K562 (cell line): ENCODE results near the gene ZNF692. TPM values are rescaled to one million over a fixed set of nuclear protein-coding genes. Genes with fewer than 3 reads are reported as not detected.

ENCODE experiments used
- ATAC-seq: fragments of 200-7000 bp; cut with Tn5 transposase; 3 replicates; pipeline ENCODE4 v1.9.1; 2020; ENCODE audit warnings: moderate library complexity
- BruUV-seq: library from RNA; stranded (reverse); fragments of 400-500 nt; replicated peaks from 2 replicates; lab custom pipeline; 2021; lab: Mats Ljungman, UMichigan
- CTCF ChIA-PET: fragments of 300-600 bp; formaldehyde crosslinking; extraction: SDS; loops from one replicate; lab custom pipeline; 2021; ENCODE audit warnings: low intra/inter-chr PET ratio; lab: Yijun Ruan, JAX
- POLR2A ChIA-PET: fragments of 300-600, 350-650 bp; sonication (Branson Sonifier 250); formaldehyde crosslinking; extraction: SDS; loops from one replicate; lab custom pipeline; 2021; ENCODE audit warnings: antibody characterized with exemption, inconsistent platforms; lab: Yijun Ruan, JAX
- DNase-seq, 4 experiments: peaks; one replicate each; pipeline versions ENCODE4 v3.0.0 to v3.0.0-alpha.2; 2011 to 2018; ENCODE audit warnings: low spot score in 3 of 4, mixed read lengths in 3 of 4; ENCODE audit errors: extremely low read depth in 1 of 4
- FAIRE-seq: peaks from 2 replicates; lab custom pipeline; 2011; peaks lifted over from hg19 to GRCh38; lab: Jason Lieb, UNC
- H2AFZ ChIP-seq: 2 replicates; pipeline ENCODE4 v1.6.0; 2011; ENCODE audit warnings: low read depth, low read length, control low read depth, inconsistent platforms
- H3K27ac ChIP-seq: fragments of 200-600 bp; 3 replicates; pipeline ENCODE4 v1.8.0; 2011; ENCODE audit warnings: low read depth, mild to moderate bottlenecking, control low read depth, inconsistent platforms, low read length, moderate library complexity, mixed read lengths; ENCODE audit errors: extremely low read depth
- H3K27me3 ChIP-seq, 2 experiments: fragments of 300-600 bp in 1 of 2; 2 replicates in 1 of 2; 3 replicates in 1 of 2; pipeline versions ENCODE4 v1.6.0 to v1.8.0; 2011; ENCODE audit warnings: inconsistent platforms in 2 of 2, low read length in 2 of 2, mild to moderate bottlenecking in 1 of 2, mixed read lengths in 1 of 2, moderate library complexity in 1 of 2; ENCODE audit not compliant: control insufficient read depth in 2 of 2, insufficient read depth in 2 of 2
- H3K36me3 ChIP-seq: fragments of 300-600 bp; 3 replicates; pipeline ENCODE4 v1.8.0; 2011; ENCODE audit warnings: mild to moderate bottlenecking, low read length, inconsistent platforms; ENCODE audit not compliant: control insufficient read depth, insufficient read depth
- H3K4me1 ChIP-seq, 2 experiments: fragments of 200-600 bp in 1 of 2; replicated peaks in 1 of 2; 2 replicates in 1 of 2; 3 replicates in 1 of 2; pipeline versions ENCODE4 v1.5.1 to v1.8.0; 2011; ENCODE audit warnings: inconsistent platforms in 2 of 2, low read length in 2 of 2, mild to moderate bottlenecking in 1 of 2, mixed read lengths in 1 of 2, moderate library complexity in 1 of 2; ENCODE audit not compliant: control insufficient read depth in 2 of 2, insufficient read depth in 2 of 2
- H3K4me2 ChIP-seq: 2 replicates; pipeline ENCODE4 v1.6.1; 2011; ENCODE audit warnings: low read length, control low read depth, inconsistent platforms, mixed read lengths; ENCODE audit not compliant: insufficient read depth
- H3K4me3 ChIP-seq: fragments of 200-600 bp; sonication (generic), shearing (Covaris generic); 2 replicates; pipeline ENCODE4 v1.5.1; 2016; ENCODE audit warnings: control low read depth, inconsistent platforms
- H3K79me2 ChIP-seq: fragments of 200-600 bp; 3 replicates; pipeline ENCODE4 v1.8.0; 2011; ENCODE audit warnings: low read length, inconsistent platforms; ENCODE audit not compliant: control insufficient read depth, insufficient read depth
- H3K9ac ChIP-seq, 2 experiments: 2 replicates each; pipeline versions ENCODE4 v1.6.0 to v1.6.1; 2011; ENCODE audit warnings: low read depth in 2 of 2, low read length in 2 of 2, control low read depth in 1 of 2, inconsistent platforms in 1 of 2, mild to moderate bottlenecking in 1 of 2, mixed read lengths in 1 of 2; ENCODE audit not compliant: insufficient read depth in 1 of 2
- H3K9me1 ChIP-seq: one replicate; pipeline ENCODE4 v1.6.0; 2011; ENCODE audit warnings: inconsistent platforms, mild to moderate bottlenecking, low read length, moderate library complexity; ENCODE audit not compliant: control insufficient read depth, insufficient read depth
- H3K9me3 ChIP-seq: replicated peaks from 2 replicates; pipeline ENCODE4 v1.5.1; 2011; ENCODE audit warnings: low read depth, low read length, inconsistent platforms; ENCODE audit not compliant: control insufficient read depth, insufficient read depth
- H4K20me1 ChIP-seq: replicated peaks from 2 replicates; pipeline ENCODE4 v1.6.1; 2011; ENCODE audit warnings: low read length, inconsistent platforms, mixed read lengths; ENCODE audit not compliant: control insufficient read depth, insufficient read depth
- ARID1B ChIP-seq: fragments of 450-650 bp; IDR thresholded peaks from 2 replicates; pipeline ENCODE4 v1.6.1; 2016; ENCODE audit warnings: antibody characterized with exemption, mild to moderate bottlenecking, inconsistent platforms
- CHD1 ChIP-seq: fragments of 200-600 bp; sonication (generic); IDR thresholded peaks from one replicate; pipeline ENCODE4 v1.6.1; 2012; ENCODE audit warnings: mild to moderate bottlenecking, moderate library complexity, low read length, inconsistent platforms
- HMG20B ChIP-seq: fragments of 250-450 bp; sonication (Bioruptor Pico); IDR thresholded peaks from 2 replicates; pipeline ENCODE4 v1.5.0; 2021; ENCODE audit warnings: mild to moderate bottlenecking
- JUND ChIP-seq, 2 experiments: IDR thresholded peaks; 2 replicates in 1 of 2; 3 replicates in 1 of 2; pipeline ENCODE4 v1.6.1; 2011; ENCODE audit warnings: borderline replicate concordance in 2 of 2, low read depth in 2 of 2, low read length in 2 of 2, improper control_type of control experiment in 1 of 2, missing biosample characterization in 1 of 2, missing genetic modification characterization in 1 of 2, missing genetic modification reagents in 1 of 2
- MCM2 ChIP-seq: fragments of 450-650 bp; IDR thresholded peaks from 2 replicates; pipeline ENCODE4 v1.6.1; 2017; ENCODE audit warnings: low read depth, mild to moderate bottlenecking
- MEIS2 ChIP-seq: fragments of 450-650 bp; IDR thresholded peaks from 2 replicates; pipeline ENCODE4 v1.6.1; 2014; ENCODE audit warnings: mild to moderate bottlenecking; ENCODE audit not compliant: partially characterized antibody
- NFYB ChIP-seq: IDR thresholded peaks from 2 replicates; pipeline ENCODE4 v1.6.1; 2011; ENCODE audit warnings: mild to moderate bottlenecking, moderate library complexity; ENCODE audit not compliant: insufficient read length; ENCODE audit errors: extremely low read depth
- NR2F6 ChIP-seq: fragments of 450-650 bp; formaldehyde crosslinking; IDR thresholded peaks from 2 replicates; pipeline ENCODE4 v1.4.0; 2020; ENCODE audit warnings: mild to moderate bottlenecking
- PKNOX1 ChIP-seq: fragments of 450-650 bp; IDR thresholded peaks from 2 replicates; pipeline ENCODE4 v1.6.1; 2016
- PPARD ChIP-seq: fragments of 250-450 bp; sonication (Bioruptor Pico); IDR thresholded peaks from 2 replicates; pipeline ENCODE4 v1.8.0; 2022; ENCODE audit warnings: inconsistent platforms, mild to moderate bottlenecking, moderate library complexity
- SMARCA4 ChIP-seq: fragments of 450-650 bp; IDR thresholded peaks from 2 replicates; pipeline ENCODE4 v1.6.1; 2016
- SMARCE1 ChIP-seq: fragments of 450-650 bp; IDR thresholded peaks from 2 replicates; pipeline ENCODE4 v1.7.1; 2016; ENCODE audit warnings: mild to moderate bottlenecking
- SOX6 ChIP-seq: fragments of 450-650 bp; IDR thresholded peaks from 2 replicates; pipeline ENCODE4 v1.6.1; 2014; ENCODE audit warnings: mild to moderate bottlenecking
- SPI1 ChIP-seq: IDR thresholded peaks from 2 replicates; pipeline ENCODE4 v1.6.1; 2011; ENCODE audit warnings: low read depth, low read length, control low read depth, borderline replicate concordance
- TAF15 ChIP-seq: fragments of 200-400 bp; formaldehyde crosslinking; IDR thresholded peaks from 2 replicates; pipeline ENCODE4 v1.6.1; 2017; ENCODE audit warnings: mild to moderate bottlenecking, low read depth, low read length, moderate library complexity
- TAL1 ChIP-seq: fragments of 450-650 bp; IDR thresholded peaks from 2 replicates; pipeline ENCODE4 v1.6.1; 2016; ENCODE audit warnings: mild to moderate bottlenecking
- TCF3 ChIP-seq: sonication (generic); formaldehyde crosslinking; IDR thresholded peaks from 2 replicates; pipeline ENCODE4 v1.4.0; 2020; ENCODE audit warnings: mild to moderate bottlenecking, missing genetic modification reagents
- TEAD4 ChIP-seq, 2 experiments: sonication (generic) in 1 of 2; formaldehyde crosslinking in 1 of 2; IDR thresholded peaks; 2 replicates each; pipeline versions ENCODE4 v1.6.1 to v1.8.0; 2012 to 2022; ENCODE audit warnings: borderline replicate concordance in 1 of 2, inconsistent platforms in 1 of 2, low read length in 1 of 2, mild to moderate bottlenecking in 1 of 2, missing genetic modification reagents in 1 of 2
- YBX1 ChIP-seq: fragments of 450-650 bp; IDR thresholded peaks from 2 replicates; pipeline ENCODE4 v1.7.1; 2016; ENCODE audit warnings: mild to moderate bottlenecking
- ZKSCAN8 ChIP-seq: fragments of 200-800 bp; sonication (Bioruptor generic); IDR thresholded peaks from 2 replicates; pipeline ENCODE4 v1.6.1; 2016; ENCODE audit warnings: missing genetic modification characterization, missing compliant biosample characterization
- WGBS: fragments of 100-300 bp; shearing (Covaris generic); methylation state at CpG from one replicate; pipeline ENCODE4 v1.1.6; 2016; ENCODE audit warnings: low coverage, mixed read lengths; ENCODE audit not compliant: insufficient coverage; ENCODE audit errors: missing lambda C conversion rate; 5-methylcytosine and 5-hydroxymethylcytosine counted together
- in situ Hi-C: fragments of 300-500 bp; cut with MboI; formaldehyde crosslinking; loops from 4 replicates; pipeline ENCODE4 v1.15.0; 2018; ENCODE audit warnings: inconsistent platforms, mixed read lengths
- intact Hi-C: fragments of 100-400 bp; cut with micrococcal nuclease; formaldehyde crosslinking; loops from 2 replicates; pipeline ENCODE4 v1.14.2; 2022
- polyA plus RNA-seq, 8 experiments: library from polyadenylated mRNA; depleted of rRNA in 4 of 8; stranded (reverse) in 5 of 8; unstranded in 3 of 8; fragments of >200 nt; fragmentation: Nextera tagmentation in 2 of 8; fragmentation: Illumina TruSeq in 1 of 8; extraction: Ambion mirVana in 2 of 8; extraction: Trizol in 1 of 8; gene quantifications; 2 replicates each; pipeline versions ENCODE4 v1.2.1 to v1.2.3, GENCODE V29; 2011 to 2014; ENCODE audit warnings: inconsistent platforms in 1 of 8, missing spikeins in 1 of 8
- total RNA-seq, 7 experiments: library from RNA; depleted of rRNA in 6 of 7; stranded (reverse); fragments of >200 nt in 6 of 7; fragmentation: Illumina TruSeq in 2 of 7; extraction: Trizol in 2 of 7; gene quantifications; 2 replicates each; pipeline versions ENCODE4 v1.2.1 to v1.2.3, GENCODE V29; 2011 to 2021; ENCODE audit warnings: low replicate concordance in 1 of 7
- TF ChIP-seq, protein P1 (sequence below): fragments of 250-450 bp; sonication (Bioruptor Pico); IDR thresholded peaks from 2 replicates; pipeline ENCODE4 v1.5.0; 2021

The ZNF692 gene
- total and polyA plus RNA-seq, 9 of the 15 experiments (the other 6 are each of a cell fraction or from before 2014, with no cell fraction given) = 8.4 to 143 (median 55.9) TPM

- CTCF ChIA-PET = no interaction called here
- Histone ChIP-seq H4K20me1 (no peaks in the 10 kb centered on the region), H3K4me2 (no peak overlapping the region), H3K27ac (0 out of 3 replicates have a peak overlapping the region, but pooled peaks have one; percentile 6), H3K9me3 (no peaks in the 10 kb centered on the region), H3K27me3 (no peaks in the 10 kb centered on the region), H3K4me1 (peaks cover 18 to 24% of the 10 kb centered on the region in 2 experiments; a peak in 3 of 5 replicates), H3K9ac (peak overlapping the region in 1 of 2 experiments; percentile 11; a peak in 1 of 4 replicates), H3K79me2 (peaks cover 9% of the 10 kb centered on the region; the same call in 2 of the 3 replicates), H3K9me1 (no peaks in the 10 kb centered on the region), H3K4me3 (no peak overlapping the region), H2AFZ (peak overlapping the region; percentile 37), H3K36me3 (no peaks in the 10 kb centered on the region)
- intact Hi-C loops (no loop called here), in situ Hi-C loops (no loop called here)
- DNase-seq (no peak), FAIRE-seq (peak; percentile 48), ATAC-seq (no peak)
- peak; percentile 43; the same call in 1 of the 2 replicates for TF ChIP-seq TCF3
- peak; percentile 34; the same call in 1 of the 2 replicates for TF ChIP-seq SMARCA4
- TF ChIP-seq ARID1B = peak; percentile 66
- no peak for TF ChIP-seq NFYB
- peak; percentile 60; the same call in 1 of the 2 replicates for TF ChIP-seq SMARCE1
- no peak for TF ChIP-seq YBX1
- no peak for TF ChIP-seq CHD1
- TF ChIP-seq HMG20B (CRISPR knock-in tag) = no peak
- TF ChIP-seq TEAD4 (IDR thresholded peaks at IDR 0.05; ENCODE audit: low read length) = peak; percentile 35; the same call in 1 of the 2 replicates
- TF ChIP-seq TEAD4 (CRISPR knock-in tag; IDR thresholded peaks at IDR 0.05; ENCODE audit: borderline replicate concordance) = no peak
- peak; percentile 81 for TF ChIP-seq MEIS2
- TF ChIP-seq TAF15 = no peak
- TF ChIP-seq SPI1 = peak; percentile 40; the same call in 1 of the 2 replicates
- TF ChIP-seq JUND (IDR thresholded peaks at IDR 0.05; ENCODE audit: borderline replicate concordance, low read depth, low read length) = no peak
- TF ChIP-seq JUND (tag; IDR thresholded peaks at IDR 0.05; ENCODE audit: borderline replicate concordance, low read depth, low read length) = 0 out of 3 replicates have a peak, but pooled peaks have one; percentile 17
- TF ChIP-seq PPARD (CRISPR knock-in tag) = no peak
- TF ChIP-seq MCM2 = no peak
- no peak for TF ChIP-seq NR2F6 (CRISPR knock-in tag)
- no peak for TF ChIP-seq ZKSCAN8
- TF ChIP-seq TAL1 = peak; percentile 32; the same call in 1 of the 2 replicates
- TF ChIP-seq PKNOX1 = no peak
- TF ChIP-seq, protein P1, sequence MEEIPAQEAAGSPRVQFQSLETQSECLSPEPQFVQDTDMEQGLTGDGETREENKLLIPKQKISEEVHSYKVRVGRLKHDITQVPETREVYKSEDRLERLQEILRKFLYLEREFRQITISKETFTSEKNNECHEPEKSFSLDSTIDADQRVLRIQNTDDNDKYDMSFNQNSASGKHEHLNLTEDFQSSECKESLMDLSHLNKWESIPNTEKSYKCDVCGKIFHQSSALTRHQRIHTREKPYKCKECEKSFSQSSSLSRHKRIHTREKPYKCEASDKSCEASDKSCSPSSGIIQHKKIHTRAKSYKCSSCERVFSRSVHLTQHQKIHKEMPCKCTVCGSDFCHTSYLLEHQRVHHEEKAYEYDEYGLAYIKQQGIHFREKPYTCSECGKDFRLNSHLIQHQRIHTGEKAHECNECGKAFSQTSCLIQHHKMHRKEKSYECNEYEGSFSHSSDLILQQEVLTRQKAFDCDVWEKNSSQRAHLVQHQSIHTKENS (CRISPR knock-in tag) = no peak
- TF ChIP-seq SOX6 = peak; percentile 32; the same call in 1 of the 2 replicates
- POLR2A ChIA-PET = interaction anchor here (1.2 kb wide), 1 partner anchor 9 kb away, joined by 5 read pairs; no protein-coding TSS in a partner anchor
- BruUV-seq = no TSS peak
- WGBS = 44% methylated on average over 1 of the region's 1 CpG
These were observed 41.8 kb upstream of the ZNF692 start for GRCh38 chr1:248900637-248901036.
